Activated CD4-positive, alpha-beta T cell treated with anti-CD3 and anti-CD28 coated beads for 36 hours (primary cell): ENCODE results near the gene RRN3. TPM values are rescaled to one million over a fixed set of nuclear protein-coding genes. Genes with fewer than 3 reads are reported as not detected.
"Not testable (repeated sequence)": the region's sequence is repeated elsewhere in the genome, so short reads cannot be mapped to it uniquely, and the experiment has no call there.

ENCODE experiments used
- ATAC-seq: fragments of 200-7000 bp; cut with Tn5 transposase; one replicate; pipeline ENCODE4 v1.10.0; 2021; ENCODE audit warnings: mild to moderate bottlenecking, moderate library complexity
- CTCF ChIA-PET: fragments of 350-600 bp; sonication (Branson Sonifier 250); formaldehyde crosslinking; loops from one replicate; lab custom pipeline; 2021; ENCODE audit warnings: antibody characterized with exemption; lab: Charles Lee
- POLR2A ChIA-PET: fragments of 350-600 bp; sonication (Branson Sonifier 250); formaldehyde crosslinking; loops from one replicate; lab custom pipeline; 2021; ENCODE audit warnings: antibody characterized with exemption, inconsistent platforms; lab: Charles Lee
- DNase-seq: peaks from one replicate; pipeline ENCODE4 v3.0.0-alpha.2; 2020
- H3K27ac Mint-ChIP-seq: one replicate; pipeline ENCODE4 v1.8.0; 2021; ENCODE audit warnings: mixed read lengths
- H3K27me3 Mint-ChIP-seq: one replicate; pipeline ENCODE4 v1.8.0; 2021; ENCODE audit warnings: mixed read lengths
- H3K36me3 Mint-ChIP-seq: one replicate; pipeline ENCODE4 v1.8.0; 2021; ENCODE audit warnings: low read depth, mixed read lengths
- H3K4me1 Mint-ChIP-seq: one replicate; pipeline ENCODE4 v1.8.0; 2021; ENCODE audit warnings: mixed read lengths
- H3K4me3 Mint-ChIP-seq: one replicate; pipeline ENCODE4 v1.8.0; 2021; ENCODE audit warnings: mild to moderate bottlenecking, moderate library complexity, mixed read lengths
- H3K9me3 Mint-ChIP-seq: one replicate; pipeline ENCODE4 v1.8.0; 2021; ENCODE audit warnings: low read depth, mixed read lengths
- intact Hi-C, 2 experiments: fragments of 100-400 bp; cut with DNase I in 1 of 2; cut with micrococcal nuclease in 1 of 2; formaldehyde crosslinking; loops; one replicate each; pipeline versions ENCODE4 v1.14.2 to v1.15.1; 2022 to 2024; cut with DNase I, micrococcal nuclease
- microRNA-seq: library from miRNA; unstranded; fragments of <30 nt; microRNA quantifications from one replicate; pipeline ENCODE4 v1.2.0, GENCODE V29; 2021; ENCODE audit warnings: borderline replicate concordance
- total RNA-seq, 2 experiments: library from RNA; stranded (reverse); gene quantifications; one replicate each; pipeline ENCODE4 v1.2.3, GENCODE V29; 2021

RRN3 gene
- total RNA-seq, 2 experiments from 2014 or later = 27.0 to 36.1 TPM

GRCh38 chr16:15023381-15024077 is 70.5 kb downstream of the RRN3 start:
- CTCF ChIA-PET, POLR2A ChIA-PET, H3K27ac Mint-ChIP-seq, H3K4me3 Mint-ChIP-seq, DNase-seq, H3K4me1 Mint-ChIP-seq, ATAC-seq, H3K9me3 Mint-ChIP-seq, H3K27me3 Mint-ChIP-seq: not testable (repeated sequence)
- H3K36me3 Mint-ChIP-seq = peaks cover 35% of the 10 kb centered on the region
- intact Hi-C loops = loop anchor here in 1 of 2 experiments (5.0 kb wide), 1 partner anchor 46 kb away; the partner anchor contains the start of gene PDXDC1

GRCh38 chr16:15022194-15022593 is 71.9 kb downstream of the RRN3 start:
- H3K27me3 Mint-ChIP-seq, CTCF ChIA-PET, H3K9me3 Mint-ChIP-seq, POLR2A ChIA-PET, H3K4me3 Mint-ChIP-seq, H3K4me1 Mint-ChIP-seq: not testable (repeated sequence)
- H3K36me3 Mint-ChIP-seq = peaks cover 32% of the 10 kb centered on the region
- intact Hi-C loops = loop anchor here in 1 of 2 experiments (5.0 kb wide), 1 partner anchor 45 kb away; the partner anchor contains the start of gene PDXDC1
- ATAC-seq (peak; percentile 99), DNase-seq (peak; percentile 62)
- H3K27ac Mint-ChIP-seq = peak overlapping the region; percentile 7

- peaks cover 38% of the 10 kb centered on the region for H3K36me3 Mint-ChIP-seq
- H3K4me1 Mint-ChIP-seq, H3K9me3 Mint-ChIP-seq, ATAC-seq, H3K4me3 Mint-ChIP-seq, H3K27me3 Mint-ChIP-seq, POLR2A ChIA-PET, DNase-seq, CTCF ChIA-PET: not testable (repeated sequence)
- intact Hi-C loops = loop anchor here in 1 of 2 experiments (5.0 kb wide), 1 partner anchor 44 kb away; the partner anchor contains the start of gene PDXDC1
- peak overlapping the region; percentile 8 for H3K27ac Mint-ChIP-seq
Measured at GRCh38 chr16:15021429-15021828, 72.6 kb downstream of the RRN3 start.

DNA sequence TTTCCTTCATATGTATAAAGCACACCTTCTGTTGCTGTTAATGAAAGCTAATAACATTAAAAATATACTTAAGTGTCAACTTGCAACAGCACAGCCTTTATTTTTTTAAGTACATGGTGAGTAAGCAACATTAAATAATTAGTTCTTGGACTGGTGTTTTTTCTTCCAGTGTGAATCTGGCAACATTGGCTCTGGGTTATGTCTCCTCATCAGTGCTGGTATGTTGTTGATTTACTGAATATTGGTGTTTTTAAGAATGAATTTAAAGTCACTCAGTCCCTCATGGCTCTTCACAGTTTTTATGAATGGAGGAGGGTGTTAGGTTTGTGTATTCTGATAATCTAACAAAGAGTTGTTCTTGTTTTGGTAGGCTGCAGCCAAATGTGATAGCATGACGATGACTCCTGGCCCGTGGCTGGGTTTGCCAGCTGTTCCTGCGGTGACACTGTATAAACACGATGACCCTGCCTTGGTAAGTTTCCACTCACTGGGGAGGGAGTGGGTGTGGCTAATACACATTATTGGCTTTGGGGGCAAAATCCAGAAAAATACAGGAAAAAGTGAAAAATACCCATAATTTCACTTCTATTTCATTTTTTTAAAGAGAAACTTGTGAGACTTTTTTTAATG is 77.0 kb downstream of the RRN3 start:
- POLR2A ChIA-PET, DNase-seq, H3K27me3 Mint-ChIP-seq, H3K9me3 Mint-ChIP-seq, H3K4me3 Mint-ChIP-seq, CTCF ChIA-PET, ATAC-seq, H3K27ac Mint-ChIP-seq: not testable (repeated sequence)
- H3K4me1 Mint-ChIP-seq = peaks cover 26% of the 10 kb centered on the region
- intact Hi-C loops = loop anchor here in 1 of 2 experiments (10.0 kb wide), 1 partner anchor 58 kb away; no protein-coding TSS in a partner anchor
- H3K36me3 Mint-ChIP-seq = peaks cover 25% of the 10 kb centered on the region

DNA sequence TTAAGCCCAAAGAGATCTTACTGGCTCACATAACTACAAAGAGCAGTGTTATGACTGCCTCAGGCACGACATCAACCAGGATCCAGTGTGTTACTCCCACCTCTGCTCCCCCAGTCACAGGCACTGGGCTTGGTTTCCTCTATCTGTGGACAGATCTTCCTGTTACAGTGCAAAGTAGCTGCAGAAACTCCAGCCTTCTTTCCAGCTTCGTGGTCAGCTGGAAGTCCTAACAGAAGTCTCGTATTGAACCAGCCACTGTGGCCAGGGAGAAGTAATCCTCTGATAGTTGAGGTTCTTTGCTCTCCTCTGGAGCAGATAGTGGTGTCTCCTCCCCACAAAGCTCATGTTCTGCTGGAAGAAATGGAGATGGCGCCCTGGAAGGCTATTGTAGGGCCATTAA is 77.7 kb downstream of the RRN3 start:
- H3K27ac Mint-ChIP-seq = peak overlapping the region; percentile 11
- H3K27me3 Mint-ChIP-seq, DNase-seq, CTCF ChIA-PET, ATAC-seq, H3K9me3 Mint-ChIP-seq, H3K4me3 Mint-ChIP-seq, POLR2A ChIA-PET: not testable (repeated sequence)
- H3K4me1 Mint-ChIP-seq = peaks cover 25% of the 10 kb centered on the region
- peaks cover 23% of the 10 kb centered on the region for H3K36me3 Mint-ChIP-seq
- intact Hi-C loops = loop anchor here in 1 of 2 experiments (10.0 kb wide), 1 partner anchor 58 kb away; no protein-coding TSS in a partner anchor

DNA sequence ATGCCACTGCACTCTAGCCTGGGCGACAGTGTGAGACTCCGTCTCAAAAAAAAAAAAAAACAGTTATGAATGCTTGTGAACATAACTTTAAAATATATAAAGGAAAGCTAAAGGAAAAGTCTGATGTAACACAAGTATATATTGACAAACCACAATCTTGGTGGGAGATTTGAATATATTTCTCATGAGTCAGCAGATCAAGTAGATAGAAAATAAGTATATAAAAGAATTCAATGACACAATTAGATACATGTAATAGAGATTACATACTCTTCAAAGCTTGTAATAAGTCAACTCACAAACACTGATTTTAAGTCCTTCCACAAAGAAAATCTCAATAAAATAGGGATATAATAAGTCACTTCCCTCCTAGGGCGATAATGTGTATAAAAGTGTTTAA is 78.4 kb downstream of the RRN3 start:
- H3K9me3 Mint-ChIP-seq, H3K27me3 Mint-ChIP-seq, POLR2A ChIA-PET, H3K27ac Mint-ChIP-seq, DNase-seq, H3K4me3 Mint-ChIP-seq, ATAC-seq, CTCF ChIA-PET: not testable (repeated sequence)
- intact Hi-C loops = loop anchor here in 1 of 2 experiments (10.0 kb wide), 1 partner anchor 59 kb away; no protein-coding TSS in a partner anchor
- Mint-ChIP-seq H3K4me1 (peaks cover 26% of the 10 kb centered on the region), H3K36me3 (peaks cover 27% of the 10 kb centered on the region)

- H3K4me1 Mint-ChIP-seq = peaks cover 26% of the 10 kb centered on the region
- H3K27me3 Mint-ChIP-seq, POLR2A ChIA-PET, DNase-seq, H3K27ac Mint-ChIP-seq, H3K4me3 Mint-ChIP-seq, H3K9me3 Mint-ChIP-seq, CTCF ChIA-PET, ATAC-seq: not testable (repeated sequence)
- peaks cover 31% of the 10 kb centered on the region for H3K36me3 Mint-ChIP-seq
- intact Hi-C loops = loop anchor here in 1 of 2 experiments (10.0 kb wide), 1 partner anchor 62 kb away; no protein-coding TSS in a partner anchor
Measured at GRCh38 chr16:15012941-15013340, 81.1 kb downstream of the RRN3 start.

Small RNAs within 50 kb of the gene (microRNA-seq; reads per million reads assigned to microRNA genes)
- gene MIR1972-1 (not detected), gene MIR6511B2 (not detected)

Other genes starting within 250 kb of the RRN3 start
- gene NPIPA1, start 156.8 kb downstream of the RRN3 start, total RNA-seq = 10 to 100 TPM; 90.4 to 99.1 TPM
- gene PDXDC1, start 119.2 kb downstream of the RRN3 start, total RNA-seq = 10 to 100 TPM; 50.6 to 53.9 TPM
- 10 to 100 TPM; 42.2 to 52.7 TPM for gene NTAN1, start 38.2 kb downstream of the RRN3 start, total RNA-seq